ENCODE measurements around the gene SH3BP1.
A peak's percentile ranks its signal among the peaks of the same experiment; 100 is the strongest.

The SH3BP1 gene

GRCh38 chr22:37618072-37618656 lies 21.3 kb upstream of the SH3BP1 start:
- no peak overlapping the region for H3K23ac ChIP-seq (ENCODE audit: low read length in 2 of 2)
- H2BK120ac ChIP-seq (ENCODE audit: low read depth, low read length), result no peak overlapping the region
- no peak overlapping the region for H3K9ac ChIP-seq (ENCODE audit: low read length)
- H2BK12ac ChIP-seq (ENCODE audit: low read length in 2 of 2), result no peak overlapping the region
- H3K9me3 ChIP-seq (ENCODE audit: control insufficient read depth, low read length), result no peaks in the 10 kb centered on the region
- H3K79me1 ChIP-seq (replicated peaks; ENCODE audit: low read length, poor library complexity, severe bottlenecking), result peaks cover 22% of the 10 kb centered on the region
- peaks cover 67 to 80% of the 10 kb centered on the region in 2 experiments for H3K36me3 ChIP-seq (ENCODE audit: control insufficient read depth in 1 of 2, insufficient read depth in 2 of 2, low read depth in 1 of 2, low read length in 2 of 2)
- no peak overlapping the region for H3K4ac ChIP-seq (ENCODE audit: low read depth in 1 of 2, low read length in 2 of 2)
- no peak overlapping the region for H2AK5ac ChIP-seq (ENCODE audit: low read length, severe bottlenecking)
- H3K18ac ChIP-seq (ENCODE audit: low read depth in 1 of 2, low read length in 2 of 2), result no peak overlapping the region
- no peak overlapping the region for H2BK5ac ChIP-seq (ENCODE audit: low read depth, low read length, poor library complexity, severe bottlenecking)
- no peaks in the 10 kb centered on the region for H3K4me1 ChIP-seq (ENCODE audit: control insufficient read depth, insufficient read depth, low read depth, low read length)
- H3K4me2 ChIP-seq (ENCODE audit: low read length, poor library complexity, severe bottlenecking), result no peak overlapping the region
- H4K8ac ChIP-seq (ENCODE audit: low read length), result no peak overlapping the region
- H3K27me3 ChIP-seq (ENCODE audit: control insufficient read depth in 1 of 2, insufficient read depth in 1 of 2, low read length in 2 of 2), result no peaks in the 10 kb centered on the region
- H3K14ac ChIP-seq (ENCODE audit: low read length in 2 of 2), result no peak overlapping the region
- no peak overlapping the region for H3K4me3 ChIP-seq (ENCODE audit: insufficient read depth in 1 of 2, low read depth in 1 of 2, low read length in 2 of 2)
- H2BK15ac ChIP-seq (ENCODE audit: low read depth, poor library complexity, severe bottlenecking), result no peak overlapping the region
- no peak overlapping the region for H3K27ac ChIP-seq (ENCODE audit: low read length, poor library complexity, severe bottlenecking)
- no peak overlapping the region for H4K91ac ChIP-seq (ENCODE audit: low read length)
- WGBS, result 97% methylated on average over 14 of the region's 14 CpGs
- DNase-seq, result no peak
- no peak overlapping the region for H2AFZ ChIP-seq (ENCODE audit: low read depth, low read length)

- H3K4me2 ChIP-seq (ENCODE audit: low read length, poor library complexity, severe bottlenecking), result no peak overlapping the region
- no peak overlapping the region for H2AK5ac ChIP-seq (ENCODE audit: low read length, severe bottlenecking)
- H3K27ac ChIP-seq (ENCODE audit: low read length, poor library complexity, severe bottlenecking), result no peak overlapping the region
- no peak overlapping the region for H4K8ac ChIP-seq (ENCODE audit: low read length)
- peaks cover 69 to 82% of the 10 kb centered on the region in 2 experiments for H3K36me3 ChIP-seq (ENCODE audit: control insufficient read depth in 1 of 2, insufficient read depth in 2 of 2, low read depth in 1 of 2, low read length in 2 of 2)
- H2BK12ac ChIP-seq (ENCODE audit: low read length in 2 of 2), result no peak overlapping the region
- H2BK15ac ChIP-seq (ENCODE audit: low read depth, poor library complexity, severe bottlenecking), result no peak overlapping the region
- DNase-seq, result no peak
- WGBS, result 94% methylated on average over 6 of the region's 6 CpGs
- H3K79me1 ChIP-seq (replicated peaks; ENCODE audit: low read length, poor library complexity, severe bottlenecking), result peaks cover 24% of the 10 kb centered on the region
- H3K4ac ChIP-seq (ENCODE audit: low read depth in 1 of 2, low read length in 2 of 2), result no peak overlapping the region
- no peak overlapping the region for H3K9ac ChIP-seq (ENCODE audit: low read length)
- H4K91ac ChIP-seq (ENCODE audit: low read length), result no peak overlapping the region
- H2BK5ac ChIP-seq (ENCODE audit: low read depth, low read length, poor library complexity, severe bottlenecking), result no peak overlapping the region
- H3K18ac ChIP-seq (ENCODE audit: low read depth in 1 of 2, low read length in 2 of 2), result no peak overlapping the region
- H3K4me1 ChIP-seq (ENCODE audit: control insufficient read depth, insufficient read depth, low read depth, low read length), result peaks cover 3% of the 10 kb centered on the region
- no peak overlapping the region for H3K14ac ChIP-seq (ENCODE audit: low read length in 2 of 2)
- H3K27me3 ChIP-seq (ENCODE audit: control insufficient read depth in 1 of 2, insufficient read depth in 1 of 2, low read length in 2 of 2), result no peaks in the 10 kb centered on the region
- no peak overlapping the region for H2AFZ ChIP-seq (ENCODE audit: low read depth, low read length)
- H3K9me3 ChIP-seq (ENCODE audit: control insufficient read depth, low read length), result no peaks in the 10 kb centered on the region
- no peak overlapping the region for H3K4me3 ChIP-seq (ENCODE audit: insufficient read depth in 1 of 2, low read depth in 1 of 2, low read length in 2 of 2)
- no peak overlapping the region for H3K23ac ChIP-seq (ENCODE audit: low read length in 2 of 2)
- no peak overlapping the region for H2BK120ac ChIP-seq (ENCODE audit: low read depth, low read length)
Measured at GRCh38 chr22:37618674-37619073, 20.8 kb upstream of the SH3BP1 start.

DNA sequence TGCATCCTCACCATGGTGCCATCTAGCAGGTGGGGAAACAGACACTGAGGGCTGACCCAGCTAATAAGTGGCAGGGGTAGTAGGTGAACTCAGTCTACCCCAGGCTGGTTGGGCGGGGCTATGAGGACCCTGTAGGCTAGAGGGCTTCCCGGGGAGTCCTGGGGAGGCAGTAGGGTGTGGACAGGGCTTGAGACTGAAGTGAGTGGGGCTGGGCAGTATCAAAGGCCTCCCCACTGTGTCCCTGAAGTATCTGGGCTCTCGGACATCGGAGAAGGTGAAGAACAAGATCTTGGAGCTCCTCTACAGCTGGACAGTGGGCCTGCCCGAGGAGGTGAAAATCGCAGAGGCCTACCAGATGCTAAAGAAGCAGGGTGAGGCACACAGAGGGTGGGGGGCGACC lies 19.5 kb upstream of the SH3BP1 start:
- Histone ChIP-seq H3K27me3 (ENCODE audit: control insufficient read depth in 1 of 2, insufficient read depth in 1 of 2, low read length in 2 of 2) (no peaks in the 10 kb centered on the region), H3K27ac (ENCODE audit: low read length, poor library complexity, severe bottlenecking) (no peak overlapping the region), H4K91ac (ENCODE audit: low read length) (no peak overlapping the region), H3K4me2 (ENCODE audit: low read length, poor library complexity, severe bottlenecking) (no peak overlapping the region), H2BK5ac (ENCODE audit: low read depth, low read length, poor library complexity, severe bottlenecking) (no peak overlapping the region), H3K18ac (ENCODE audit: low read depth in 1 of 2, low read length in 2 of 2) (no peak overlapping the region), H2AK5ac (ENCODE audit: low read length, severe bottlenecking) (no peak overlapping the region), H3K9me3 (ENCODE audit: control insufficient read depth, low read length) (no peaks in the 10 kb centered on the region), H3K9ac (ENCODE audit: low read length) (no peak overlapping the region), H3K14ac (ENCODE audit: low read length in 2 of 2) (no peak overlapping the region), H3K4me1 (ENCODE audit: control insufficient read depth, insufficient read depth, low read depth, low read length) (peaks cover 11% of the 10 kb centered on the region), H4K8ac (ENCODE audit: low read length) (no peak overlapping the region), H3K4me3 (ENCODE audit: insufficient read depth in 1 of 2, low read depth in 1 of 2, low read length in 2 of 2) (no peak overlapping the region), H2BK120ac (ENCODE audit: low read depth, low read length) (no peak overlapping the region), H3K4ac (ENCODE audit: low read depth in 1 of 2, low read length in 2 of 2) (no peak overlapping the region), H2AFZ (ENCODE audit: low read depth, low read length) (no peak overlapping the region), H3K36me3 (ENCODE audit: control insufficient read depth in 1 of 2, insufficient read depth in 2 of 2, low read depth in 1 of 2, low read length in 2 of 2) (peaks cover 69 to 81% of the 10 kb centered on the region in 2 experiments), H3K79me1 (replicated peaks; ENCODE audit: low read length, poor library complexity, severe bottlenecking) (peaks cover 21% of the 10 kb centered on the region), H3K23ac (ENCODE audit: low read length in 2 of 2) (peak overlapping the region in 1 of 2 experiments; percentile 16), H2BK15ac (ENCODE audit: low read depth, poor library complexity, severe bottlenecking) (no peak overlapping the region), H2BK12ac (ENCODE audit: low read length in 2 of 2) (no peak overlapping the region)
- DNase-seq, result no peak
- WGBS, result 98% methylated on average over 7 of the region's 7 CpGs

DNA sequence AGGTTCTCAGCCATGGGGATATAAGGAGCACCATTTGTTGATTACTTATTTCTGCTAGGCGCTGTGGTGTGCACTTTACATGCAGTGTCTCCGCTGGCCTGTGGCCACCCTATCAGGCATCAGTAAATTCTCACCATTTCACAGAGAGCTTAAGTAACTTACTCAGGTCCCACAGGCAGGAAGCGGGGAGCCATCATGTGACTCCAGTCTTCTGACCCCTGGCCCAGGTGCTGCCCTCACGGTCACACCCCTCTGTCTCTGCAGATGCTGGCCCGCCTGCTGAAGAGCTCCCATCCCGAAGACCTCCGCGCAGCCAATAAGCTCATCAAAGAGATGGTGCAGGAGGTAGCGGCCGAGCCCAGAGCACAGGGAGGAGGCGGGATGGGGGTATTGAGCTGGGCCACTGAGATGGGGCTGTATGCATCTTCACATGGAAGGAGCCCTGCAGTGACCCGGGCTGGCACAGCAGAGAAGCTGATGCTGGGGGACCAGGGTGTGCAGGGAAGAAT lies 18.1 kb upstream of the SH3BP1 start:
- H3K4me3 ChIP-seq (ENCODE audit: insufficient read depth in 1 of 2, low read depth in 1 of 2, low read length in 2 of 2), result no peak overlapping the region
- H3K14ac ChIP-seq (ENCODE audit: low read length in 2 of 2), result no peak overlapping the region
- H3K9me3 ChIP-seq (ENCODE audit: control insufficient read depth, low read length), result no peaks in the 10 kb centered on the region
- no peak overlapping the region for H3K4me2 ChIP-seq (ENCODE audit: low read length, poor library complexity, severe bottlenecking)
- peaks cover 65 to 87% of the 10 kb centered on the region in 2 experiments for H3K36me3 ChIP-seq (ENCODE audit: control insufficient read depth in 1 of 2, insufficient read depth in 2 of 2, low read depth in 1 of 2, low read length in 2 of 2)
- no peak overlapping the region for H3K4ac ChIP-seq (ENCODE audit: low read depth in 1 of 2, low read length in 2 of 2)
- no peak overlapping the region for H3K23ac ChIP-seq (ENCODE audit: low read length in 2 of 2)
- no peak overlapping the region for H2BK12ac ChIP-seq (ENCODE audit: low read length in 2 of 2)
- H2BK120ac ChIP-seq (ENCODE audit: low read depth, low read length), result no peak overlapping the region
- H3K27me3 ChIP-seq (ENCODE audit: control insufficient read depth in 1 of 2, insufficient read depth in 1 of 2, low read length in 2 of 2), result no peaks in the 10 kb centered on the region
- H3K27ac ChIP-seq (ENCODE audit: low read length, poor library complexity, severe bottlenecking), result no peak overlapping the region
- H2BK5ac ChIP-seq (ENCODE audit: low read depth, low read length, poor library complexity, severe bottlenecking), result no peak overlapping the region
- no peak overlapping the region for H4K91ac ChIP-seq (ENCODE audit: low read length)
- H4K8ac ChIP-seq (ENCODE audit: low read length), result no peak overlapping the region
- no peak overlapping the region for H2BK15ac ChIP-seq (ENCODE audit: low read depth, poor library complexity, severe bottlenecking)
- H3K4me1 ChIP-seq (ENCODE audit: control insufficient read depth, insufficient read depth, low read depth, low read length), result peaks cover 22% of the 10 kb centered on the region
- no peak overlapping the region for H2AFZ ChIP-seq (ENCODE audit: low read depth, low read length)
- DNase-seq, result no peak
- peaks cover 20% of the 10 kb centered on the region for H3K79me1 ChIP-seq (replicated peaks; ENCODE audit: low read length, poor library complexity, severe bottlenecking)
- no peak overlapping the region for H3K18ac ChIP-seq (ENCODE audit: low read depth in 1 of 2, low read length in 2 of 2)
- WGBS, result 95% methylated on average over 12 of the region's 12 CpGs
- H2AK5ac ChIP-seq (ENCODE audit: low read length, severe bottlenecking), result no peak overlapping the region
- H3K9ac ChIP-seq (ENCODE audit: low read length), result no peak overlapping the region
